Panc1 (cell line): ENCODE results near the gene TMEM52. TPM values are rescaled to one million over a fixed set of nuclear protein-coding genes. Genes with fewer than 3 reads are reported as not detected.

Experiments used
- ATAC-seq: fragments of 200-7000 bp; cut with Tn5 transposase; 2 replicates; pipeline ENCODE4 v1.9.1; 2020; ENCODE audit warnings: mild to moderate bottlenecking, moderate library complexity
- BruUV-seq: library from RNA; stranded (reverse); fragments of 400-500 nt; replicated peaks from 2 replicates; lab custom pipeline; 2021; lab: Mats Ljungman, UMichigan
- CTCF ChIA-PET: fragments of 300-600 bp; sonication (Branson Sonifier 250); formaldehyde crosslinking; loops from one replicate; lab custom pipeline; 2022; ENCODE audit warnings: antibody characterized with exemption; lab: Charles Lee
- POLR2A ChIA-PET: fragments of 300-600 bp; sonication (Branson Sonifier 250); formaldehyde crosslinking; loops from one replicate; lab custom pipeline; 2022; ENCODE audit warnings: antibody characterized with exemption; lab: Charles Lee
- DNase-seq: peaks from one replicate; pipeline ENCODE4 v3.0.0-alpha.2; 2010; ENCODE audit warnings: low read depth, low spot score
- H3K27ac ChIP-seq: 2 replicates; pipeline ENCODE4 v1.5.1; 2011; ENCODE audit warnings: mild to moderate bottlenecking, low read length, inconsistent platforms
- H3K27me3 ChIP-seq: fragments of 200-500 bp; sonication (Bioruptor generic); 2 replicates; pipeline ENCODE4 v1.6.0; 2014; ENCODE audit warnings: low read length, inconsistent platforms; ENCODE audit not compliant: control insufficient read depth, insufficient read depth
- H3K36me3 ChIP-seq: fragments of 200-500 bp; sonication (Bioruptor generic); 2 replicates; pipeline ENCODE4 v1.5.1; 2014; ENCODE audit warnings: inconsistent platforms, mild to moderate bottlenecking, low read length, moderate library complexity; ENCODE audit not compliant: control insufficient read depth, insufficient read depth
- H3K4me1 ChIP-seq: 2 replicates; pipeline ENCODE4 v1.5.1; 2011; ENCODE audit warnings: inconsistent platforms, mild to moderate bottlenecking, low read length, moderate library complexity; ENCODE audit not compliant: control insufficient read depth, insufficient read depth
- H3K4me3 ChIP-seq, 2 experiments: 2 replicates each; pipeline ENCODE4 v1.5.1; 2011 to 2012; ENCODE audit warnings: low read depth in 2 of 2, low read length in 2 of 2, mild to moderate bottlenecking in 2 of 2, inconsistent platforms in 1 of 2, moderate library complexity in 1 of 2
- H3K9me3 ChIP-seq: fragments of 200-500 bp; sonication (Bioruptor generic); 2 replicates; pipeline ENCODE4 v1.5.1; 2014; ENCODE audit warnings: low read depth, mild to moderate bottlenecking, inconsistent platforms, low read length, moderate library complexity; ENCODE audit not compliant: control insufficient read depth, insufficient read depth
- CTCF ChIP-seq: fragments of 450-650 bp; IDR thresholded peaks from 2 replicates; pipeline ENCODE4 v1.5.1; 2017; ENCODE audit warnings: mild to moderate bottlenecking
- POLR2AphosphoS5 ChIP-seq: IDR thresholded peaks from 2 replicates; pipeline ENCODE4 v1.6.1; 2012; ENCODE audit warnings: mild to moderate bottlenecking, low read depth, low read length, moderate library complexity
- REST ChIP-seq, 2 experiments: IDR thresholded peaks; 2 replicates each; pipeline ENCODE4 v1.6.1; 2011 to 2012; ENCODE audit warnings: low read depth in 2 of 2, control low read depth in 1 of 2, low read length in 1 of 2, mild to moderate bottlenecking in 1 of 2, moderate library complexity in 1 of 2; ENCODE audit not compliant: insufficient read depth in 1 of 2
- SIN3A ChIP-seq: IDR thresholded peaks from 2 replicates; pipeline ENCODE4 v1.6.1; 2012; ENCODE audit warnings: low read depth, mild to moderate bottlenecking, low read length, moderate library complexity, borderline replicate concordance; ENCODE audit not compliant: insufficient read depth
- TCF7L2 ChIP-seq: IDR thresholded peaks from 2 replicates; pipeline ENCODE4 v1.6.1; 2011; ENCODE audit warnings: mild to moderate bottlenecking, low read depth, low read length, inconsistent platforms
- in situ Hi-C: cut with HindIII; loops from 2 replicates; pipeline ENCODE4 v1.10.0; 2016; ENCODE audit warnings: low sequenced_read_pairs, low pct_unique_long_range_greater_than_20kb
- intact Hi-C: fragments of 100-400 bp; cut with micrococcal nuclease; formaldehyde crosslinking; loops from one replicate; pipeline ENCODE4 v1.10.0; 2022; ENCODE audit not compliant: unreplicated experiment
- total RNA-seq: library from RNA; stranded (reverse); gene quantifications from one replicate; pipeline ENCODE4 v1.2.1, GENCODE V29; 2021; ENCODE audit not compliant: unreplicated experiment

The TMEM52 gene
- total RNA-seq, 1 experiment from 2014 or later: 2.5 TPM

- ChIA-PET POLR2A (no interaction called here), CTCF (interaction anchor here (0.6 kb wide), 1 partner anchor 17 kb away, joined by 6 read pairs; no protein-coding TSS in a partner anchor)
- Histone ChIP-seq H3K27ac (no peak overlapping the region), H3K4me3 (no peak overlapping the region), H3K4me1 (no peaks in the 10 kb centered on the region), H3K9me3 (no peaks in the 10 kb centered on the region), H3K36me3 (no peaks in the 10 kb centered on the region), H3K27me3 (no peaks in the 10 kb centered on the region)
- intact Hi-C loops (no loop called here), in situ Hi-C loops (no loop called here)
- TF ChIP-seq POLR2AphosphoS5 (no peak), CTCF (no peak), REST (IDR thresholded peaks at IDR 0.05; ENCODE audit: insufficient read depth in 1 of 2, low read depth in 2 of 2, low read length in 1 of 2) (no peak), SIN3A (no peak), TCF7L2 (no peak)
- no peak for DNase-seq
- no peak for ATAC-seq
- no TSS peak for BruUV-seq
Measured at GRCh38 chr1:1967151-1967550, 48.1 kb upstream of the TMEM52 start.

GRCh38 chr1:1966071-1966740, 47.1 kb upstream of the TMEM52 start:
- in situ Hi-C loops: no loop called here
- no peak for TF ChIP-seq REST (IDR thresholded peaks at IDR 0.05; ENCODE audit: insufficient read depth in 1 of 2, low read depth in 2 of 2, low read length in 1 of 2)
- no peak for TF ChIP-seq CTCF
- no peak for TF ChIP-seq TCF7L2
- no peak for TF ChIP-seq POLR2AphosphoS5
- no peak for TF ChIP-seq SIN3A
- ATAC-seq (no peak), DNase-seq (no peak)
- Histone ChIP-seq H3K4me1 (no peaks in the 10 kb centered on the region), H3K36me3 (no peaks in the 10 kb centered on the region), H3K4me3 (no peak overlapping the region), H3K27me3 (no peaks in the 10 kb centered on the region), H3K27ac (no peak overlapping the region), H3K9me3 (no peaks in the 10 kb centered on the region)
- intact Hi-C loops: no loop called here
- no TSS peak for BruUV-seq
- ChIA-PET POLR2A (no interaction called here), CTCF (interaction anchor here (1.7 kb wide), 1 partner anchor 79 kb away, joined by 6 read pairs; no protein-coding TSS in a partner anchor)
